ENCODE data around the gene HRH1.

HRH1 gene

GRCh38 chr3:11120091-11120805 lies 34.0 kb upstream of the HRH1 start:
- no peaks in the 10 kb centered on the region for H3K4me1 ChIP-seq (ENCODE audit: low read length)
- H3K9me2 ChIP-seq (replicated peaks; ENCODE audit: insufficient read depth, low read length): no peaks in the 10 kb centered on the region
- H3K4me3 ChIP-seq (ENCODE audit: low read length): no peak overlapping the region
- no peaks in the 10 kb centered on the region for H3F3A ChIP-seq (ENCODE audit: insufficient read depth, low read length)
- TF ChIP-seq EZH2phosphoT487 (IDR thresholded peaks at IDR 0.05; ENCODE audit: low read length) (no peak), EZH2 (optimal IDR thresholded peaks at IDR 0.05; ENCODE audit: low read depth, low read length) (no peak), CTCF (IDR thresholded peaks at IDR 0.05; ENCODE audit: low read length) (no peak)
- no peak overlapping the region for H3K27ac ChIP-seq (ENCODE audit: low read length)
- no peak overlapping the region for H3K9ac ChIP-seq (ENCODE audit: low read length)
- no peaks in the 10 kb centered on the region; the same call in 1 of the 2 replicates for H3K27me3 ChIP-seq (replicated peaks; ENCODE audit: insufficient read depth, low read length)
- no peaks in the 10 kb centered on the region for H3K79me2 ChIP-seq (ENCODE audit: low read length)
- no peak overlapping the region for H3K4me2 ChIP-seq (ENCODE audit: low read depth, low read length)
- no peaks in the 10 kb centered on the region for H3K36me3 ChIP-seq (replicated peaks; ENCODE audit: insufficient read depth, low read length)
- no peaks in the 10 kb centered on the region for H4K20me1 ChIP-seq (ENCODE audit: insufficient read depth, low read length)
- no peak for DNase-seq
- H2AFZ ChIP-seq (ENCODE audit: low read length): no peak overlapping the region
- no peaks in the 10 kb centered on the region for H3K9me3 ChIP-seq (replicated peaks; ENCODE audit: insufficient read depth, low read length)

- Histone ChIP-seq H3K4me3 (ENCODE audit: low read length) (no peak overlapping the region), H2AFZ (ENCODE audit: low read length) (no peak overlapping the region), H3K9me2 (replicated peaks; ENCODE audit: insufficient read depth, low read length) (no peaks in the 10 kb centered on the region), H4K20me1 (ENCODE audit: insufficient read depth, low read length) (no peaks in the 10 kb centered on the region), H3K4me1 (ENCODE audit: low read length) (no peaks in the 10 kb centered on the region), H3K27ac (ENCODE audit: low read length) (no peak overlapping the region), H3K9me3 (replicated peaks; ENCODE audit: insufficient read depth, low read length) (no peaks in the 10 kb centered on the region), H3F3A (ENCODE audit: insufficient read depth, low read length) (no peaks in the 10 kb centered on the region), H3K9ac (ENCODE audit: low read length) (no peak overlapping the region), H3K4me2 (ENCODE audit: low read depth, low read length) (no peak overlapping the region), H3K79me2 (ENCODE audit: low read length) (no peaks in the 10 kb centered on the region), H3K27me3 (replicated peaks; ENCODE audit: insufficient read depth, low read length) (no peaks in the 10 kb centered on the region; the same call in 1 of the 2 replicates), H3K36me3 (replicated peaks; ENCODE audit: insufficient read depth, low read length) (no peaks in the 10 kb centered on the region)
- no peak for DNase-seq
- TF ChIP-seq EZH2 (optimal IDR thresholded peaks at IDR 0.05; ENCODE audit: low read depth, low read length): no peak
Observed at GRCh38 chr3:11126653-11127052, 27.6 kb upstream of the HRH1 start.

- H3K4me3 ChIP-seq (ENCODE audit: low read length): no peak overlapping the region
- TF ChIP-seq EZH2 (optimal IDR thresholded peaks at IDR 0.05; ENCODE audit: low read depth, low read length) (no peak), EZH2phosphoT487 (IDR thresholded peaks at IDR 0.05; ENCODE audit: low read length) (no peak), CTCF (IDR thresholded peaks at IDR 0.05; ENCODE audit: low read length) (no peak)
- no peak for DNase-seq
- H3K9me3 ChIP-seq (replicated peaks; ENCODE audit: insufficient read depth, low read length): no peaks in the 10 kb centered on the region
- no peak overlapping the region for H2AFZ ChIP-seq (ENCODE audit: low read length)
- H3K4me2 ChIP-seq (ENCODE audit: low read depth, low read length): no peak overlapping the region
- no peak overlapping the region for H3K9ac ChIP-seq (ENCODE audit: low read length)
- no peaks in the 10 kb centered on the region for H3K27me3 ChIP-seq (replicated peaks; ENCODE audit: insufficient read depth, low read length)
- no peaks in the 10 kb centered on the region for H3K79me2 ChIP-seq (ENCODE audit: low read length)
- H3K4me1 ChIP-seq (ENCODE audit: low read length): no peaks in the 10 kb centered on the region
- H3K9me2 ChIP-seq (replicated peaks; ENCODE audit: insufficient read depth, low read length): no peaks in the 10 kb centered on the region
- H3K36me3 ChIP-seq (replicated peaks; ENCODE audit: insufficient read depth, low read length): no peaks in the 10 kb centered on the region
- no peak overlapping the region for H3K27ac ChIP-seq (ENCODE audit: low read length)
- H4K20me1 ChIP-seq (ENCODE audit: insufficient read depth, low read length): no peaks in the 10 kb centered on the region
- H3F3A ChIP-seq (ENCODE audit: insufficient read depth, low read length): no peaks in the 10 kb centered on the region
Observed at GRCh38 chr3:11128682-11129632, 25.3 kb upstream of the HRH1 start.

Measured in MM.1S (cell line).